HG02938 (cell line): ENCODE measurements around the gene MAPT.

Experiments
- ATAC-seq: cut with Tn5 transposase; IDR thresholded peaks from one replicate; pipeline ENCODE4 v1.9.1; 2021; ENCODE audit warnings: mild to moderate bottlenecking, moderate library complexity; ENCODE audit not compliant: unreplicated experiment

Gene MAPT

DNA sequence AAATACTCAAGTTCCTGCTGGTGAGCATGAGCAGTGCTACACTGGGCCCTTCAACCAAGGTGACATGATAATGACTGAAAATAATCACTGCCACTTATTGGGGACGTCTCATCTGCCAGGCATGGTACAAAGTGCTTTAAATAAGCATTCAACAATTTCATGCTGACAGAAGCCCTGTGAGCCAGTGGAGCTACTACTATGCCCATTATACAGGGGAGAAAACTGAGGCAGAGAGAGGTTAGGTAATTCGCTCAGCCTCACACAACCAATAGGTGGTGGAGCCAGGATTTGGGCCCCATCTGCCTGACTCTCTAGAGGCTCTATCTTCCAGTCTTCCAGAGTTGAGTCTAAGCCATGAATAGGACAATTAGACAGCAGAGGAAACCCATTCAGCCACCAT, 74.4 kb downstream of the MAPT start:
- no peak for ATAC-seq

DNA sequence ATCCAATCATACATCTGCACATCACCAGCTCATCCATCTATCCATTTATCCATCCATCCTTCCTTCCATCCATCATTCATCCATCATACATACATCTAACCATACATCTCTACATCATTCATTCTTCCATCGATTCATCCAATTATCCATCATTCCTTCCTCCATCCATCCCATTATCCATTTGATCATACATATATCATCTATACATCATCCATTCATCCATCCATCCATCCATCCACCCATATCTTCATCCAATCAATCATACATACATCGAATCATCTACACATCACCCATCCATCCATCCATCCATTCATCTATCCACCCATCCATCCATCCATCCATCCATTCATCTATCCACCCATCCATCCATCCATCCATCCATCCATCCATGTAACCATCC, 75.4 kb downstream of the MAPT start:
- no peak for ATAC-seq

GRCh38 chr17:45970659-45971058, 76.3 kb downstream of the MAPT start:
- no peak for ATAC-seq

GRCh38 chr17:45971698-45972141, 77.4 kb downstream of the MAPT start:
- ATAC-seq, result no peak

DNA sequence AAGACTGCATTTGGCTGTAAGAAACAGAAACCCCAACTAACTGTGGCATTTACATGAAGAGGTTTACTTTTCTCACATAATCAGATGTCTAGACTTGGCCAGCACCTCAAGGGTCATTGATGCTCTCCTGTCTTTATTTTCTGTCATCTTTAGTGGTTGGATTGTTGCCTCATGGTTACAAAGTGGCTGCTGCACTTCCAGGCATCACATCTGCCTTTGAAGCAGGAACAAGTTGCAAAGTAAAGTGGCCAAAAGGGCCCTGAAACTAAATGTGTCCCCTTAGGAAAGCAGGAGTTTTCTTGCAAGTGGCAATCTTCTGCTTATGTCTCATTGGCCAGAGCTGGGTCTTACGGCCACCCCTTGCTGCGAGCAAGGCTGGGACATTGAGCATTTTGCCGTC, 78.2 kb downstream of the MAPT start:
- no peak for ATAC-seq

GRCh38 chr17:45973099-45973780, 78.9 kb downstream of the MAPT start:
- ATAC-seq, result no peak

DNA sequence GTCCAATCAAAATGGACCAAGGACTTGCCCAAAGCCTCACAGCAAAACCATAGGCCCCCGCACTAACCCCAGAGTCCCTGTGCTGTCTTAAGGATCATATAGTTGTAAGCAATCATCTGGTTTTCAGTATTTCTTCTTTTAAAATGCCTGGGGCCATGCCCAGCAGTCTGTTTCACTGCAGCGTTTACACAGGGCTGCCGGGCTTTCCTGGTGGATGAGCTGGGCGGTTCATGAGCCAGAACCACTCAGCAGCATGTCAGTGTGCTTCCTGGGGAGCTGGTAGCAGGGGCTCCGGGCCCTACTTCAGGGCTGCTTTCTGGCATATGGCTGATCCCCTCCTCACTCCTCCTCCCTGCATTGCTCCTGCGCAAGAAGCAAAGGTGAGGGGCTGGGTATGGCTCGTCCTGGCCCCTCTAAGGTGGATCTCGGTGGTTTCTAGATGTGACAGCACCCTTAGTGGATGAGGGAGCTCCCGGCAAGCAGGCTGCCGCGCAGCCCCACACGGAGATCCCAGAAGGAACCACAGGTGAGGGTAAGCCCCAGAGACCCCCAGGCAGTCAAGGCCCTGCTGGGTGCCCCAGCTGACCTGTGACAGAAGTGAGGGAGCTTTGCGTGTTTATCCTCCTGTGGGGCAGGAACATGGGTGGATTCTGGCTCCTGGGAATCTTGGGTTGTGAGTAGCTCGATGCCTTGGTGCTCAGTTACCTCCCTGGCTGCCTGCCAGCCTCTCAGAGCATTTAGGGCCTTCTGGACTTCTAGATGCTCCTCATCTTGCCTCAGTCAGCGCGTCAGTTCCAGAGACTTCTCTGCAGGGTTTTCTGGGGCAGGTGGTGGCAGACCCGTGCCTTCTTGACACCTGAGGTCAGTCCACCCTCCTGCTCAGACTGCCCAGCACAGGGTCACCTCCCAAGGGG, 79.8 kb downstream of the MAPT start:
- ATAC-seq, result no peak

DNA sequence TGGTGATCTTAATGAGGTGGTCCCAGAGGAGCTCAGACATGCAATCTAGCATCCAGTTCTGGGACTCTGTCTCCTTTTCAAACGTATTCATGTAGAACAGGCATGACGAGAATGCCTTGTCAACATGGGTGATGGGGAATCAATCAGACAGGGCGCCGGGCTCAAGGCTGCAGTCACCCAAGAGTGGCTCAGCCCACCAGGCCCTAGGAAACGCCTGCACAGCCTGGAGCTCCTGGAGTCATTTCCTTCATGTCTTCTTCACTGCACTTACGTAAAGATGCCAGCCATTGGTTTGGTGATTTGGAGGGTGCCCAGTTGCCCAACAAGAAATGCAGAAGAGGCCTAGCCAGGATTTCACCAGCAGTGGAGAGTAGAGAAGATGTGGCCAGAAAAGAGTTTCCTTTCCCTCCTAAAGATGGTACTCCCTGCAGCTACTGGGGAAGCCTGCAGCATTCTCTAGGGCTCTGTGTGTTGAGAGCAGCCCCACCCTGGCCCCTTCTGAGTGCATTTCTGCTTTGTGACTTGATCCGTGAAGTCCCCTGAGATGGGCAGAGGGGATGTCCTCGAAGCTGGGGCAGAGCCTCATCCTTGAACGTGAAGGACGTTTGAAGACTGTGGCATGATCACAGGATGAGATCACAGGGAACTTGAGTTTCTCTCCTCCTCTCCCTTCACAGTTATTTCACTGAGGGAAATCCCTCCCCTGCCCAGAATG, 80.7 kb downstream of the MAPT start:
- no peak for ATAC-seq

- ATAC-seq, result no peak
Observed at GRCh38 chr17:45975640-45976295, 81.4 kb downstream of the MAPT start.

GRCh38 chr17:45976391-45976754, 82.0 kb downstream of the MAPT start:
- no peak for ATAC-seq

DNA sequence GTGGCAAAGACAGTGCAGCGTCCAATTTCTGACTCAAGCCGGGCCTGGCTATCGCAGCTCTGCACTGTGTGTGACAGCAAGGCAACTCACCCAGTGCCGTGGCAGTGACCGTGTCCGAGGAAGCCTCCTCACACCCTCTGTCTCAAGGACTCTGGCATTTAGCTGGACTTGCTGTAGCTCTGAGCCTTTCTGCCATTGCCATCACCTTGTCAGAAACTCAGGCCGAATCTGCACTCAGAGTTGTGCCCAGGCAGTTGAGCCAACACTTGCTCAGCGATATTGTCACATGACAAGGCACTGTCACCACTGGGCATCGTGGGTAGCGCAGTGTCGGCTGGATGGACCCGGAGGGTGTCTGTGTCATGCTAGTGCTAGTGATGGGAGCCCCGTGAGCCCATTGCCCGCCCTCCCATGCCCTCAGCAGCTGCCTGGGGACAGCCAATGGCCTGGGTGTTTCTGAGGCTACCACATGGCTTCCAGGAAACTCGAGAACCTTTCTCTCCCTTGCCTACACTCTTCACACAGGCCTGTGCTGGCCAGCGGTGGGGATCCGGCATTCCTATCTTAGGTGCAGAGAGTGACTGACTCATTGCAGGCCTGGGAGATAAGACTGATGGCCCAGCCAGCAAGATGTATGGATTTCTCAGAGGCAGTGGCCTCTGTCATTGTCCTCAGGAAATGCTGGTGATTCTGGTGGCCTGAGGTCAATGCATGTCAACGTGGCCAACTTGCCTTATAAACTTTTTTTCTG, 82.6 kb downstream of the MAPT start:
- no peak for ATAC-seq

- ATAC-seq, result no peak
Observed at GRCh38 chr17:45977506-45977824, 83.1 kb downstream of the MAPT start.

DNA sequence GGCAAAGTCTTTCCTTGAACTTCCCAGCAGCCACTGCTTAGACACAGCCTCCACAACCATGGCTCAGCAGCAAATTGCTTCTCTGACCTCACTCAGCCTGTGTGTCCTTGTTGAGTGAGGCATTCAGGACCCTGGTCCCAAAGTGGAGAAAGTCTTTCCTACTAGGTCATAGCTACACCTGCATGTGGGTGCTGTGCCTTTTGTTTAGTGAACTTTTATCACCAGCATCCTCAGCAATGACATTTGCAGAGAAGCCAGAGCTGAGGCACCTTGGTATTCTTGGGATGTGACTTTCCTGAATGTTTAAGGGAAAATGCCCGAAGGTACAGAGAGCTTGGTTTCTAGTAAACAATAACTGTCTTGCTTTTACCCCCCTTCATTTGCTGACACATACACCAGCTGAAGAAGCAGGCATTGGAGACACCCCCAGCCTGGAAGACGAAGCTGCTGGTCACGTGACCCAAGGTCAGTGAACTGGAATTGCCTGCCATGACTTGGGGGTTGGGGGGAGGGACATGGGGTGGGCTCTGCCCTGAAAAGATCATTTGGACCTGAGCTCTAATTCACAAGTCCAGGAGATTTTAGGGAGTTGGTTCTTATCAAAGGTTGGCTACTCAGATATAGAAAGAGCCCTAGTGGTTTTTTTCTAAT, 83.7 kb downstream of the MAPT start:
- no peak for ATAC-seq

- ATAC-seq, result no peak
Observed at GRCh38 chr17:45979137-45979536, 84.8 kb downstream of the MAPT start.

DNA sequence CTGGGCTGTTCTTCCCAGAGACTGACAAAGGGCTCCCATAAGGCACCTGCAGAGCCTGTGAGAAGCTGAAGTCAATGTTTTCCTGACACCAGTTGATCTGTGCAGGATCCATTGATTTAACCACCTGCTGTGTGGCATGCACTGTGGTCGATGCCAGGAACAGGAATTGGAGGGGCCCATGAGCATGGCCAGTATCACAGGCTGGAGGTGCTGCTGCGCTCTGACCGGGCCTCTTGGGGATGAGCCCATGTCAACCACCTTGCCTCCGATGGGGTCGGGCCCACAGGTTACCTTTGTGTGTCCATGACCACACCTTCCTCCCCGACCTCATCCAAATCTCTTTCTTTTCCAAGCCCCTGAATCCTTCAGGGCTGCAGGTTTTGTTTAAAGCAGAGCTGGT, 86.5 kb downstream of the MAPT start:
- ATAC-seq, result no peak

DNA sequence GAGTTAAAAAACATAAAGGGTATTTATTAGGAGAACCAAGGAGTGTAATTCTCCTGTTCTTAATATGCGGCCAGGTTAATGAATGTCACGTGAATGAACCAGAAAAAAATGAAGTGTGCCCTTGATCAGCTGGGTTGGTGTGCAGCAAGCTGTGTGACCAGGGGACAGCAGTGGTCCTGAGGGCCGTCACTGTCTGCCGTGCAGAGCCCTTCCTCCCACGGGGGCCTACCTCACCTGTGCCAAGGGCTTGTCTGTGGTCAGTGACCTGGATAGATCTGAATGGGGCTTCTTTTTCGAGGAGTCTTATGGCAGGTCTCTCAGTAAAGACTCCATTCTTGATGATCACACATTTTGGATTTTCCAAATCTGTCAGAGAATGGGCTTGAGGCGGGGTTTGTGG, 87.0 kb downstream of the MAPT start:
- no peak for ATAC-seq

GRCh38 chr17:45982791-45983613, 88.6 kb downstream of the MAPT start:
- no peak for ATAC-seq

DNA sequence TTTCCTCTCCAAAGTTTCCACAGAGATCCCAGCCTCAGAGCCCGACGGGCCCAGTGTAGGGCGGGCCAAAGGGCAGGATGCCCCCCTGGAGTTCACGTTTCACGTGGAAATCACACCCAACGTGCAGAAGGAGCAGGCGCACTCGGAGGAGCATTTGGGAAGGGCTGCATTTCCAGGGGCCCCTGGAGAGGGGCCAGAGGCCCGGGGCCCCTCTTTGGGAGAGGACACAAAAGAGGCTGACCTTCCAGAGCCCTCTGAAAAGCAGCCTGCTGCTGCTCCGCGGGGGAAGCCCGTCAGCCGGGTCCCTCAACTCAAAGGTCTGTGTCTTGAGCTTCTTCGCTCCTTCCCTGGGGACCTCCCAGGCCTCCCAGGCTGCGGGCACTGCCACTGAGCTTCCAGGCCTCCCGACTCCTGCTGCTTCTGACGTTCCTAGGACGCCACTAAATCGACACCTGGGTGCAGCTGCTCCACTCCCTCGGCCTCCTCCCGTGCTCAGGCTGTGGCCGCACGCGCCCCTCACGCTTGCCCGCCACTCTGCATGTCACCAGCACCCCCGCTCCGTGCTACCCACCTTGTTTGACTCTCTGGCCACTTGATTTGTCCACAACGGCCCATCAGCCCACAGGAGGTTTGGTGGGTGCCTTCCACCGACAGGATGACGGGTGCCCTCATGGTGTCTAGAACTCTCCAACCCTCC, 89.4 kb downstream of the MAPT start:
- ATAC-seq, result no peak

DNA sequence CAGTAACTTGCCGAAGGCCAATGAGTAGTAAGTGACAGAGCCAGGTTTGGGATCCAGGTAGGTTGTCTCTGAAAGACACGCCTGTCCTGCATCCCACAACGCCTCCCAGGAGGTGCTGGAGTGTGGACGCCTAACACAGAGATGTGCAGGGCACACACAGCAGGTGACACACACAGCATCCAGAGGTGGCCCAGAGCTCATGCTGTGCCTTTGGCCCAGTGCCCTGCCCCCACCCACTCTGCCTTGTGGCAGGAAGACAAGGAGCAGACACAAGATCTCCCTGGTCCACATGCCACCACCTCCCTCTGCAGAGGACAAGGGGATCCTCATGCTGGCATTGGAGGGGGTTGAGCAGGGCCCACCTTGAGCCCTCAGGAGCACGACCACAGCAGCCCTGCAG, 90.0 kb downstream of the MAPT start:
- ATAC-seq, result no peak
